ENCODE results near the gene ACE. TPM values are rescaled to one million over a fixed set of nuclear protein-coding genes. Genes with fewer than 3 reads are reported as not detected.

Gene ACE
- total RNA-seq, 4 donors from 2014 or later, result 42.9 to 1,678 (median 1,106) TPM

GRCh38 chr17:63486317-63487013, 9.6 kb downstream of the ACE start:
- peaks cover 0 to 69% (median 0%) of the 10 kb centered on the region in 3 donors for H3K36me3 ChIP-seq

GRCh38 chr17:63487014-63487339, 10.1 kb downstream of the ACE start:
- TF ChIP-seq POLR2A (IDR thresholded peaks at IDR 0.05) (no peak), CTCF (IDR thresholded peaks at IDR 0.05) (no peak)
- Histone ChIP-seq H3K4me1 (no peaks in the 10 kb centered on the region), H3K27me3 (no peaks in the 10 kb centered on the region), H3K36me3 (peaks cover 0 to 70% (median 0%) of the 10 kb centered on the region in 3 donors), H3K9me3 (no peaks in the 10 kb centered on the region), H3K27ac (no peak overlapping the region), H3K4me3 (no peak overlapping the region)
- DNase-seq, result no peak

More at GRCh38 chr17:63486317-63487013, 9.6 kb downstream of the ACE start:
- TF ChIP-seq POLR2A (IDR thresholded peaks at IDR 0.05), result no peak
- TF ChIP-seq CTCF (IDR thresholded peaks at IDR 0.05), result no peak
- no peak for DNase-seq
- no peaks in the 10 kb centered on the region for H3K27me3 ChIP-seq
- no peak overlapping the region for H3K27ac ChIP-seq
- H3K4me3 ChIP-seq, result no peak overlapping the region
- no peaks in the 10 kb centered on the region for H3K9me3 ChIP-seq
- no peaks in the 10 kb centered on the region for H3K4me1 ChIP-seq

- Histone ChIP-seq H3K27ac (no peak overlapping the region), H3K9me3 (no peaks in the 10 kb centered on the region), H3K4me1 (no peaks in the 10 kb centered on the region), H3K4me3 (no peak overlapping the region), H3K27me3 (no peaks in the 10 kb centered on the region), H3K36me3 (peaks cover 0 to 72% (median 0%) of the 10 kb centered on the region in 3 donors)
- DNase-seq, result no peak
- TF ChIP-seq CTCF (IDR thresholded peaks at IDR 0.05), result no peak
- TF ChIP-seq POLR2A (IDR thresholded peaks at IDR 0.05), result no peak
Measured at GRCh38 chr17:63488851-63489250, 12.0 kb downstream of the ACE start.

- Histone ChIP-seq H3K27me3 (no peaks in the 10 kb centered on the region), H3K4me1 (no peaks in the 10 kb centered on the region), H3K27ac (no peak overlapping the region), H3K36me3 (peaks cover 0 to 67% (median 0%) of the 10 kb centered on the region in 3 donors), H3K9me3 (no peaks in the 10 kb centered on the region), H3K4me3 (no peak overlapping the region)
- TF ChIP-seq CTCF (IDR thresholded peaks at IDR 0.05), result no peak
- no peak for TF ChIP-seq POLR2A (IDR thresholded peaks at IDR 0.05)
- DNase-seq, result no peak
Measured at GRCh38 chr17:63489291-63489690, 12.4 kb downstream of the ACE start.

- Histone ChIP-seq H3K4me1 (no peaks in the 10 kb centered on the region), H3K27ac (no peak overlapping the region), H3K27me3 (no peaks in the 10 kb centered on the region), H3K9me3 (no peaks in the 10 kb centered on the region), H3K4me3 (no peak overlapping the region), H3K36me3 (peaks cover 0 to 64% (median 0%) of the 10 kb centered on the region in 3 donors)
- no peak for DNase-seq
- TF ChIP-seq POLR2A (IDR thresholded peaks at IDR 0.05), result no peak
- TF ChIP-seq CTCF (IDR thresholded peaks at IDR 0.05), result no peak
Measured at GRCh38 chr17:63490329-63490728, 13.5 kb downstream of the ACE start.
